Coronary artery (tissue), 2 donors: ENCODE data around the gene BATF3.

ENCODE experiments used
- DNase-seq: peaks from one replicate; pipeline ENCODE4 v3.0.0-alpha.2; 2017; ENCODE audit warnings: low spot score
- H3K27ac ChIP-seq, 2 donors: fragments of 200-600 bp; sonication (generic); one replicate each; pipeline ENCODE4 v1.5.1; 2016 to 2019
- H3K4me3 ChIP-seq: fragments of 200-600 bp; sonication (generic); 2 replicates; pipeline ENCODE4 v1.5.1; 2016; ENCODE audit warnings: mild to moderate bottlenecking, moderate library complexity
- CTCF ChIP-seq: fragments of 200-600 bp; sonication (generic); IDR thresholded peaks from one replicate; pipeline ENCODE4 v1.5.1; 2019; ENCODE audit warnings: antibody characterized with exemption

BATF3 gene

GRCh38 chr1:212674872-212675271, 24.8 kb downstream of the BATF3 start:
- H3K4me3 ChIP-seq, result no peak overlapping the region
- DNase-seq, result no peak
- TF ChIP-seq CTCF, result no peak
- no peak overlapping the region for H3K27ac ChIP-seq

- Histone ChIP-seq H3K4me3 (no peak overlapping the region), H3K27ac (no peak overlapping the region)
- DNase-seq, result peak; percentile 68
- no peak for TF ChIP-seq CTCF
These were observed 28.2 kb downstream of the BATF3 start for GRCh38 chr1:212671342-212672031.

GRCh38 chr1:212670882-212671281, 28.8 kb downstream of the BATF3 start:
- Histone ChIP-seq H3K4me3 (no peak overlapping the region), H3K27ac (peak overlapping the region in 1 of 2 donors; percentile 36)
- DNase-seq, result no peak
- TF ChIP-seq CTCF, result no peak

- TF ChIP-seq CTCF, result no peak
- DNase-seq, result peak; percentile 7
- Histone ChIP-seq H3K27ac (no peak overlapping the region), H3K4me3 (no peak overlapping the region)
These were observed 29.3 kb downstream of the BATF3 start for GRCh38 chr1:212670301-212670700.

GRCh38 chr1:212669600-212669999, 30.0 kb downstream of the BATF3 start:
- H3K27ac ChIP-seq, result no peak overlapping the region
- TF ChIP-seq CTCF, result no peak
- H3K4me3 ChIP-seq, result no peak overlapping the region
- peak; percentile 68 for DNase-seq

GRCh38 chr1:212669102-212669501, 30.5 kb downstream of the BATF3 start:
- TF ChIP-seq CTCF, result no peak
- Histone ChIP-seq H3K4me3 (no peak overlapping the region), H3K27ac (no peak overlapping the region)
- peak; percentile 29 for DNase-seq

GRCh38 chr1:212668477-212668876, 31.2 kb downstream of the BATF3 start:
- TF ChIP-seq CTCF, result no peak
- no peak overlapping the region for H3K4me3 ChIP-seq
- H3K27ac ChIP-seq, result peak overlapping the region in 1 of 2 donors; percentile 80
- peak; percentile 14 for DNase-seq
